Cortex of kidney (tissue), 1 donor: ENCODE measurements around the gene SOX30.

ENCODE experiments used
- DNase-seq: peaks from one replicate; lab custom pipeline; 2025; lab: John Stamatoyannopoulos, UW

The SOX30 gene

DNA sequence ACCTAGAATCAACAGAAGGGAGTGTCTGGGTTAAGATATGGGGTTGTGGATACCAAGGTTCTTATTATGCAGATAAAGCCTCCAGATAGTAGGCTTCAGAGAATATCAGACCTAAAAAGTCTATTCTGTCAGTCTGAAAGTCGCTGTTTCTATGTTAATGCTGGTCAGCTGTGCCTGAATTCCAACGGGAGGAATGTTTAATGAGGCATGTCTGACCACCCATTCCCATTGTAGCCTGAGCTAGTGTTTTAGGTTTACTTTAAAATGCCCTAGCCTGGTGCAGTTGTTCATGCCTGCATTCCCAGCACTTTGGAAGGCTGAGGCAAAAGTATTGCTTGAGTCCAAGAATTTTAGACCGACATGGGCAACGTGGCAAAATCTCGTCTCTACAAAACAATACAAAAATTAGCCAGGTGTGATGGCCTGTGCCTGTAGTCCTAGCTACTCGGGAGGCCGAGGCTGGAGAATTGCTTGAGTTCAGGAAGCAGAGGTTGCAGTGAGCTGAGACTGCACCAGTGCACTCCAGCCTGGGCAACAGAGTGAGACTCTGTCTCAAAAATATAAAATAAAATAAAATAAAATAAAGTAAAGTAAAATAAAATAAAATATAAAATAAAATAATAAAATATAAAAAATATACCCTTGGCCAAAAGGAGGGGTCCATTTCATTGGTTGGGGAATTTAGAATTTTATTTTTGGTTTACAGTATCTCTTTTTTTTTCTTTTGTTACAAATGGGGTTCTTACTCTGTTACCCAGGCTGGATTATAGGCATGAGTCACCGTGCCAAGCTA lies 7.8 kb upstream of the SOX30 start:
- DNase-seq: no peak

DNA sequence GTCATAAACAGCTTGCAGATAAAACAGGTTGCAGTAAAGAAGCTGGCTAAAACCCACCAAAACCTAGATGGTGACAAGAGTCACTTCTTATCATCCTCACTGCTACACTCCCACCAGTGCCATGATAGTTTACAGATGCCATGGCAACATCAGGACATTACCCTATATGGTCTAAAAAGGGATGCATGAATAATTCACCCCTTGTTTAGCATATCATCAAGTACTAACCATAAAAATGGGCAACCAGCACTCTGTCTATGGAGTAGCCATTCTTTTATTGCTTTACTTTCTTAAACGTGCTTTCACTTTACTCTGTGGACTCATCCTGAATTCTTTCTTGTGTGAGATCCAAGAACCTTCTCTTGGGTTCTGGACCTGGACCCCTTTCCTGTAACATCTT lies 6.7 kb upstream of the SOX30 start:
- no peak for DNase-seq

DNA sequence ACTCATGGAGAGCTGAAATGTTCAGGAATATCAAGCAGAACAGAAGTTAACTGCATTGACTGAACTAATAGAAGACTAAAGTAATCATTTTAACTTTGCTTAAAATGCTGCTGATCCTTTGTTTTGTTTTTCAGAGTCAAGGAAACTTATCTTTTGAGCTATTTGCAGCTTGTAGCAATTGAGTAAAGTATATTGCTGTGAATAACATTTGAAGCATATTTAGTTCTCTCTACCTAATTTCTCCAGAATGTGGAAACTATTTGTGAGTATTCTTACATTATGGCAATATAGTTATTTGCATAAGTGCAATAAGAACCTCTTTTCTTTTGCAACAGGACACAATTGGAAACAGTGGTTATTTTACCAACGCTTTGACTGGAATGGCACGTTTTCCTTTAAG lies 5.3 kb upstream of the SOX30 start:
- no peak for DNase-seq

DNA sequence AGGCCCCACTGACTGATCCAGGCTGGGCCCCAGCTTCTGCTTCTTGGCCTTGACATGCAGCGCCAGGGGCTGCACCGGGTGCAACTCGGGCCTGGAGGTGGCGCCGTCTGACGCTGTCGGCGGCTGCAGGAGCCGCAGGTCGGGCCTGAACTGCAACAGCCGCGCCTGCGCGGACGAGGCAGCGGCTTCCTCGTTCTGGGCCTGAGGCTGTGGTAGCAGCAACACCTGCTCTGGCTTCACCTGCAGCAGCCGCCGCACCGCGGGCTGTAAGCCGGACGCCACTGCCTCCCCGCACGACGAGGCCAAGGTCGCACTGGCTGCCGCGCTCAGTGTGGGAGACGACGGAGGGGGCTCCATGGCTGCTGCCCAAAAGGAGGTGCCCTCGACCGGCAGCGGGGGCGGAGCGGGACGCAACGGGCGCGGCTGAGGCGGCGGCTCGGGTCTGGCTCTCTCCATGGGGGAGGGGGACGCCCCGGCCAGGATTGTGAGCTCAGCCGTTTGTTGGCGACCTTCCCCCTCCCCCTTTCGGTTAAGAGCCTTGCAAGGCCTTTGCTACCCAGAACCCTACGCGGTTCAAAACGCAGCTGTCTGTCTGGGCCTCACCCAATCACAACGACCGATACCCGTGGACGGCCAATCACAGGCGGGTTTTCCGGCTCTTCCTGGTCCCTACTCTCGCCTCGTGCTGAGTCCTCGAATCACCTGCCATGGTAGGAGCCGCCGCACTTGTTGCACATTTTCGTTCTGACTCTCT lies 438 bp downstream of the SOX30 start:
- no peak for DNase-seq

DNA sequence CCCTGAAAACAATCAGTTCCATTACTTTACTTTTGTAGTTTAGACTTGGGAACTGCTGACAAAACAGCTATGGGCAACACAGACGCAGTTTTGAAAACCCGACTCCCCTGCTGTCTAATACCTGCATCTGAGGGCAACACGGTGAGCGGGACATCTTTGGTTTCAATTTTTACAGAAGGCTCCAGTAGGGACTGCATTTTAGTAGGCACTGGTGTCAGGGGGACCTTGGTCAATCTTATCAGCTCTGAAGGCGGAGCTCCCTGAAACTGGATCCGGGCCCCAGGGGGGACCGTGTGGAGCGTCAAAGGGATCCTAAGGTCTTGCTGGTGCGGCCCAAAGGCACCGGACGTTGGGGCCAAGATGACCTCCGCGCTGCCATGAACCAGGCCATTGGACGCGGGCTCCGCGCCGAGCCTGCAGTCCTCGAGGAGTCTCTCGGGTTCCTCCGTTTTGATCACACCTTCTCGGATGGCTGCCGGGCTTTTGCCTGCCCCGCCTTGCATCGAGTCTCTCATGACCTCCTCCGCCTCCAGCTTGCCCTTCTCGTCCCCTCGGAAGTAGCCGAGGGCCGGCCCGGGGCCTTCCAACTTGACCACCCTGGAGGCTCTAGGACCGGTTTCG lies 1.1 kb downstream of the SOX30 start:
- no peak for DNase-seq

DNA sequence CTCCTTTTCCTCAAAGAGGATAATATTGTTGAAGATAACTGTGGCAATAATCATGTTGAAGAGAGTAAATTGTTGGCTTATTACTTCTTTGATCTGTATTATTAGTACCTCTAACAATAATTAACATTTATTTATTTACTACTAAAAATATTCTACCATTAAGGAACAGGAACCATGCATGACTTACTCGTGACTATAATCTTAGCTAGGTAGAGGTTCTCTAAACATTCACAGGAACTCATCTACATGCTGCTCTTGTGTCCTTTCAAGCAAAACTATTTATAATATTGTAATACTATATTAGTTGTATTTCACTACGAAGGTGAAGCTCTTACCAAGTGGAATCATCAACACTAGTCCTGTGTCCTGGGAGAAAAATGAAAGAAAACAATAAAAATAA lies 3.1 kb downstream of the SOX30 start:
- DNase-seq: no peak

DNA sequence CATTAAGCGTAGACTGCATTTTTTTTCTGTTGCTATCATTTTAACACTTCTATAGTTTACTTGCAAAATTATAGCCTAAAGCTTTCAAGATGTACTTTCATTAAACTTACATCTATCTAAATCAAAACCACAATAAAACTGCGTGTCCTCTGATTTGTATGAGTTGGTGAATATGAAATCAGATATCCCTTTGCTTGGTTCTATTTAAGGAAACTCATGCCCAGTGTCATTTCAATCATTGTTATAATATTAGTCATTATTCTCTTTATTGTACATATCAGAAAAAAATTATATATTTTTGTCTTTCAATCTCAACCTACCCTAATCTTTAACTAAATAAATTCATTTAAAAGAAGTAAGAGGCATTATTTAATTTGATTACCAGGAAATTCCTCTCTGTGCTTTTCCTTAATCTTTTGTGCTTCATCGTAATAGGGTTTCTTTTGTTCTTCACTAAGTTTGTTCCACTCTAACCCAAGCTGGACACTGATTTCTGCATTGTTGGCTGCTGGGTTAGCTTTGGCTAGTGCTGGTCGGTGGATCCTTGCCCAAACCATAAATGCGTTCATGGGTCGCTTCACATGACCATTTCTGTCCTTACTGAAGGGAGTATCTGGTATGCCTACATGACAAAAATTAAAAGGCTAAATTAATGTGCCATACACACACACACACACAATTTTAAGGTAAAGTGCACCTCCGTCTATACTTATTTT lies 3.8 kb downstream of the SOX30 start:
- no peak for DNase-seq

DNA sequence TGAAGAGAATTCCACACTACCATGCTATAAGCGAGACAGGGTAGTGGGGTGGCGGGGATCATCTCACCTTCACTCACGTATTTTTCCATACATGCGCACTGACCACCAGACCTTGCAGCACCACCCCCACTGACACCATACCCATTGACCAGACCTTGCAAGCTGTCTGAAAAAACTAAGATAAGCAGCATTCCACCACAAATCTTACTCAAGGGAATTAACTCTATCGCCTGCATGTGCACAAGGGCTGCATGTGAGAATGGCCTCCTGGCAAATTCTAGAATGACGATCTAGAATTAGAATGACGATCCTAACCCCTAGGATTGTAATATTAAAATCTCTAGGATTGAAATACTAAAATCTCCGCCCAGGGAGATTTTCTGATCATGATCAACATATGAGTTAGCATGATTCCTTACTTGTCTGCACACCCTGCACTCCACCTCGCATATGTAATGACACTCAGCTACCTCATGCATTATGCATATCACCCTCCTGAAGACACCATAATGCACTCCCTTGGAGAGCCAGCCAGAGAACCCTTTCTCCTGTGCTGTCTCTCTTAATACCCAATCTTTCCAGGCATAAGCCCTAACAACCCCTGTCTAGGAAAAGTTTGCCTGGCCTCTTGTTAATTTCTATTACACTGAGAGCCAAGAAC lies 11.7 kb downstream of the SOX30 start:
- DNase-seq: no peak

DNA sequence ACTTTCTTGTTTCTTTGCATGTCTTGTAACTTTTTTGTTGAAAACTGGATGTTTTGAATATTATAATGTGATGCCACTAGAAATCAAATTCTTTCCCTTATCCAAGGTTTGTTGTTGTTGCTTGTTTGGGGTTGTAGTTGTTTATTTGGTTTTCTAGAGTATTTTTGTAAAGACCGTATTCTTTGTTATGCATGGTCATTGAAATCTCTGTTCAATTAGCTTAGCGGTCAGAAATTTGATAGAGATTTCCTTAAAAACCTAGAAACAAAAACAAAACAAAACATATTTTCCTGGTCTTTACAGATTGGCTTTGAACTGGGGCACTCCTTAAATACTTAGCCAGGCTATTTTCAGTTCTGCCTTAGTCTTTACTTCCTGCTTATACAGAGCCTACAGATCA lies 21.9 kb downstream of the SOX30 start:
- DNase-seq: no peak

DNA sequence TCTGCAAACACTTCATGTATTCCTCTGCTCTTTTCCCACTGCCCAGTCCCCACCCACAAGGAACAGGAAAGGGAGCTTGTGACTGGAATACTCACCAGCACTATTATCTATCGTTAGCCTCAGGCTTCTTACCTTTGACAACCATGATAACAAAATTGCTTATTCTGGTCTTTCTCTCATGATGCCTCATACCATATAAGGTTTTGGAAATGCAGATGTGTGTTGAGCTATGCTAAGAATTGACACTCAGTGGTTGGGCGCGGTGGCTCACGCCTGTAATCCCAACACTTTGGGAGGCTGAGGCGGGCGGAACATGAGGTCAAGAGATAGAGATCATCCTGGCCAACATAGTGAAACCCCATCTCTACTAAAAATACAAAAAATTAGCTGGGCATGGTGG lies 25.4 kb downstream of the SOX30 start:
- no peak for DNase-seq

DNA sequence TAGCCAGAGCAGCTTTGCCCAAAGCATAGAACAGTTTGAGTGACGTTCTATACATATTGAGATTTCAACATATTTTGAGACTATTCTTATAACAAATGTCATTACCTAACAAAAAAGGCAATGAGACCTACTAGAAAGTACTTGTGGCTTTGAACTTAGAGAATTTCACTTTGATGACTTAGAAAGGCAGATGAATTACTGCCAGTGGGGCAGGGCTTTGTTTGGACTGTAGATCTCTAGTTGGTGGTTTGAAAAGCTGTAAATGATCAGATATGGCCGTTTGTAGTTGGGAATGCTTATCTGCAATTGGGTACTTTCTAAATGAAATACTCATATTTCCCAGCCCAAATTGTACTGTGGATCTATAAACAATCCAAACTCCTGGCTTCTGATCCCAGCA lies 28.1 kb downstream of the SOX30 start:
- DNase-seq: no peak

DNA sequence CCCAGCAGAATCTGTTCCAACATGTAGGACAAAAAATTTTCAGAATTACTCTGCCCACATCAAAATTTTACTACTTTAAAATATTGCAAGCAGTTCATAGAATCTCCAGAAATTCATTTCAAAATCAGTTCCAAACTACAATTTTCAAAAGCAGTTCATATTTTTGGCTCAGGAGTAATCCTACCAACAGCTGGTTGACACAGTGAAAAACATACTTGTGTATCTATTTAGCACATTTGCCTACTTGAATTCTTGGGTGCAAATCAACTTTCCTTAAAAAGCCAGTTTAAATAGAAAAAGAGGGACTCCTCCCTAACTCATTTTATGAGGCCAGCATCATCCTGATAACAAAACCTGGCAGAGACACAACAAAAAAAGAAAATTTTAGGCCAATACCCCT lies 31.5 kb downstream of the SOX30 start:
- no peak for DNase-seq

DNA sequence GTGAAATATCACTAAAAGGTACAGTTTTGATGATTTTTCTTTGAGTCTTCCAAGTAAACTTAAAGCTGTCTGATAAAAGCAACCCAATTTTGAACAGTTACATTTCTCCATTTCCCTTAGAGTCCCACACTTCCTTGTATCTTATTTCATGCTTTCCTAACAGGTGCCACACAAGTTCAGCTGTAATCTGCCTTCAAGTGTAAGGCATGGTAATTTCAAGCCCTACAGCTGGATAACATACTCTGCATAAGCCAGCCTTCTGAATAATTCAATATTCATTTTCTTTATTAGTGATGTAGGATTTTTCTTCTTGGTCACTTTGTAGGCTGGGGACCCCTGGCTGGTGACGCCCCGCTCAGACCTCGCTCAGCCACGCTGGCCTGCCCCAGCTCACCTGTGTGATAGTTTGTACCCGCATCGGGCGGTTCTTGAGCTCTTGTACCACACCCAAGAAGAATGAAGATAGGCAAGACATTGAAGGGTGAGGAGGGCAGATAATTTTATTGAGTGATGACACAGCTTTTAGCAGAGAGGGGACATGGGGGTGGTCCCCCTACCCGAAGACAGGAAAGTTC lies 34.0 kb downstream of the SOX30 start:
- DNase-seq: no peak

DNA sequence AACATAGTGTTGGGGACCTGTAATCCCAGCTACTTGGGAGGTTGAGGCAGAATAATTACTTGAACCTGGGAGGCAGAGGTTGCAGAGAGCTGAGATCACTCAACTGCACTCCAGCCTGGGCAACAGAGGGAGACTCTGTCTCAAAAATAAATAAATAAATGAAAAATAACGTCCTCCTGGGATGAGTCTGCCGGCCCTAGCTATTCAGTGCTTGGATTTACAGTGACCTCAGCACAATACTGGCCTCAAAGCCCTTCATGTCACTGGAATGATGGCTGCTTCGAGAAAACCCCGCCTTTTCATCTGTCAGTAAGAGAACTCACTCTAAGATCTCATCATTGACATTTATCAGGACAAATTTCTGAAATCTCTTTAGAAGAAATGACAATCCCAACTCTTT lies 35.5 kb downstream of the SOX30 start:
- no peak for DNase-seq

DNA sequence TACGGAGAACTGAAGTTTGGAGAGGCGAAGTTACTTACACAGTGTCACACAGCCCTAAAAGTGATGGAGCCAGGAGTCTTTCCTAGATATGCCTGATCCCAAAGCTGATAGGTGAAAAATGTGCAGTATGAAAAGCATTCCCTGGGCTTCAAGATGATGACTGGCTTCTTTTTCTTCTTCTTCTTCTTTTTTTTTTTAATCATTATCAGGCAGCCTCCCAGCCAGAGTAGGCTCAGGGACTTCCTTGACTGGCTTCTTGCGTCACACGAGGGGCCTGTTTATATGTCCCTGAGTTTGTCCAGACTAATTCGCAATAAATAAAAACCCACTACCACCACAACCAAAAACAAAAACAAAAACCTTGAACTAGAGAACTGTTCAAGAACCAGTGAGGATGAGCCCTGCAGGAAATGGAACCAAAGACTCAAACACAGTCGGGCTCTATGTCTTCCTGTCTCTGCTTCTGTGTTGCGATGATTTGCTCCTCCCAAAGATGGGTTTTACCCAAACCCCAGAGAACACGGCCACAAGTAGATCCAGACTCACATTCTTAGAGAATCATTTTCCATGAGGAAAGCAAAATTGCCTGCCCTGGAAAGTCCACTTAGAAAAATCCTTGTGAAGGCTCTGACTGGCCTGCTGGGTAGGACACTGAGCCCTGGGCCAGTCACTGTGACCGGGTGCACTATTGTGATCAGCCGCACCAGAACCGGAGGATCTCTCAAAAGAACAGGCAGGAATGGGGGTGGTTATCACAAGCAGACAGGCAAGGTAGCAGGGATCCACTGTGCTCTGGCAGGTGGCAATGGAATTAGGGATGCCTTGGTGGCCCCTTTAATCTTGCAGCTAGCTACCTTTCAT lies 38.6 kb downstream of the SOX30 start:
- DNase-seq: no peak

DNA sequence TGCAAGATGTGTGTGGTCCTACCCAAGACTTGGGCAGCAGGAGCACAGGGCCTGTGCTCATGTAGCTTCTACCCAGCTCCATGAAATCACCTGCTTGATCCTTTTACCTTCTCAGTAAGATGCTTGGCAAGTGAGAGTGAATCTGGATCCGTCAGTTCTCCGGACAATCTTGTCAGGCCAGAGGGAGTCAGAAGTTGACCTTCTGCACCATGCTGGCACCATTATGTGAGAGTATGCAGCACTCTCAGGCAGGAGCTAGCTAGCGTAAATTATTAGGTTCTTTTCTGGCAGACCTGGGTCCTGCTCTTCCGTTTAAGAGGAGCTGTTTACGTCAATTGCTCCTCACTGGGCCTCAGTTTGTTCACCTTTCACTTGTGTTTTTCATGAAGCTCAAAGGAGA lies 39.7 kb downstream of the SOX30 start:
- DNase-seq: no peak

DNA sequence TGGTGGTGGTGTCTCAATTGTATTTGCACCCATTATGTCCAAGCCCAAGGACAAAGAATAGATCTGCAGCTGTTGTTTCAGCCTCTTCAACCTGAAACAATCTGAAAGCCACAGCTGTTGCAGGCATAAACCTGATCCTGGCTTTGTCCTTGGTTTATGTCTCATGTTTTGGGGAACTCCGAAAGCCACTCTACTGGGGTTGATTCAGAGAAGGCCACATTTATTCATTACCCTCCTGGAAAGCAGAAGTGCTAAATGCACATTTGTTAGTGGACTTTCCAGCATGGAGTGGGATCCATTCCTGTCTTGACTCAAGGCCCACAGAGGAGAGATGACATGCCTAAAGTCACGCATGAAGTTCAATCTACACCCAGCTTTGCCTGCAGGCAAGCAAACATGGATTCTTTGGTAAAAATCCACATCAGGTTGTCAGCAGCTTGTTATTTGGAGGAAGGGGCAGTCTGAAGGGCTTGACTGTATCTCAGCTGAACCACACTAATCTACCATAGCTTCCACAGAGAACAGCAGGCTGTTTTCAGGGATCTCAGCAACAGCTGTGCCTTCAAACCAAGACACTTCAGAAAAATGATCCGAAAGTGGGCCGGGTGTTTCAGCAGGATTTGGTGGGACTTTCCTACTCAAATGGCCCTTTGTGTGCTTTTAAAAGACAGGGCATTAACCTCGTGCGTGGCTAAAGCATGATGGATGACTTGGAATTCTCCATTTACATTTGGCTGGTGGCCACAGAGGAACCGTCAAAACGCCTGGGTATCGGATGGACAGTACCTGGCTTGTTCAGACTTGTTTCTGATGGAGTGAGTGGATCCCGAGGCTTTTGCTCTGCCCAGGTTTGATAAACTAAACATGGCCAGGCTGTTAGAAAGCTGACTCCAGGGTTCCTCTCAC lies 40.4 kb downstream of the SOX30 start:
- no peak for DNase-seq

DNA sequence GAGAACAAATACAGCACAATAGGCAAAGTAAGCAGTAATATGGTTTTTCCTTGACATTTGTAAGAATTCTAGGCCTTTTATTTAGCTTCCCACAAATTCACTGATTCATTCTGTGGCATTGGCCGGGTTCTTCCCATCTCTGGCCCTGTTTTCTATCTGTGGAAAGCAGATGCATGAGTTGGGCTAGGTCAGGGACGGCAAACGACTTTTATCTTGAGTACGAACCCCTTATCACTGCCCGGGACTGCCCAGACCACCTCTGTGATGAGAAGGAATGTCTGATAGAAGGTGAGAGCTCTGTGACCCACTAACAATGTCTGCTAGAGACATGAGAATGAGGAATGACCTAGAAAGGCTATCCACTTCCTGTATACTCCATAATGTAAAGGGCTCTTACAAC lies 41.2 kb downstream of the SOX30 start:
- no peak for DNase-seq

DNA sequence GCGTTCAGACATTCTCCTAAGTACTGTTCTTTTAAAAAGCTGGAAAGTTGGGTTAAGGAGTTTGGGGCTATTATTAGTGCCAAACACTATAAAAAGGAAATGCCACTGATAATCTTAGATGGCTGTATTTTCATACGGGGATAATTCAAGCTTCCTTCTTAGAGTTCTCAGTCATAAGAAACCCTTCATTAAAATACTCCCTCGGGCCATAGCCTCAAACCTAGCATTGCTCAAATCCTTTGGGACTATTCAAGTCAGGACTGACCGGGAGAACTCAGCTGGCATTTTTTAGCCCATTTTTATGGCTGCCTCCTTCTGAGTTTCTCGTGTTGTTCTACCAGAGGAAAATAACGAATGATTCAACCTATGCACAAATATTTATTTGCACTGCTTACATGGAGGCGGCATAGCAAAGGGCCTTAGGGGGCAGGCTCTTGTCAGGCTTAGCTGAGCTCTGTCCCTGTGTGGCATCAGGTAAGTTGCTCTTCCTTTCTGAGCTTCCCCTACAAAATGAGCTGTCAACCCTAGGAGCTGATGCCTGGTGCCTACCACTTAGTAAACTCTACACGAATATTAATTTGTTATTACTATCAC lies 43.2 kb downstream of the SOX30 start:
- DNase-seq: no peak
